Panc1 (cell line): ENCODE measurements around the gene FAR1. TPM values are rescaled to one million over a fixed set of nuclear protein-coding genes. Genes with fewer than 3 reads are reported as not detected.

Source experiments
- ATAC-seq: fragments of 200-7000 bp; cut with Tn5 transposase; 2 replicates; pipeline ENCODE4 v1.9.1; 2020; ENCODE audit warnings: mild to moderate bottlenecking, moderate library complexity
- BruUV-seq: library from RNA; stranded (reverse); fragments of 400-500 nt; replicated peaks from 2 replicates; lab custom pipeline; 2021; lab: Mats Ljungman, UMichigan
- CTCF ChIA-PET: fragments of 300-600 bp; sonication (Branson Sonifier 250); formaldehyde crosslinking; loops from one replicate; lab custom pipeline; 2022; ENCODE audit warnings: antibody characterized with exemption; lab: Charles Lee
- POLR2A ChIA-PET: fragments of 300-600 bp; sonication (Branson Sonifier 250); formaldehyde crosslinking; loops from one replicate; lab custom pipeline; 2022; ENCODE audit warnings: antibody characterized with exemption; lab: Charles Lee
- DNase-seq: peaks from one replicate; pipeline ENCODE4 v3.0.0-alpha.2; 2010; ENCODE audit warnings: low read depth, low spot score
- H3K27ac ChIP-seq: 2 replicates; pipeline ENCODE4 v1.5.1; 2011; ENCODE audit warnings: mild to moderate bottlenecking, low read length, inconsistent platforms
- H3K27me3 ChIP-seq: fragments of 200-500 bp; sonication (Bioruptor generic); 2 replicates; pipeline ENCODE4 v1.6.0; 2014; ENCODE audit warnings: low read length, inconsistent platforms; ENCODE audit not compliant: control insufficient read depth, insufficient read depth
- H3K36me3 ChIP-seq: fragments of 200-500 bp; sonication (Bioruptor generic); 2 replicates; pipeline ENCODE4 v1.5.1; 2014; ENCODE audit warnings: inconsistent platforms, mild to moderate bottlenecking, low read length, moderate library complexity; ENCODE audit not compliant: control insufficient read depth, insufficient read depth
- H3K4me1 ChIP-seq: 2 replicates; pipeline ENCODE4 v1.5.1; 2011; ENCODE audit warnings: inconsistent platforms, mild to moderate bottlenecking, low read length, moderate library complexity; ENCODE audit not compliant: control insufficient read depth, insufficient read depth
- H3K4me3 ChIP-seq, 2 experiments: 2 replicates each; pipeline ENCODE4 v1.5.1; 2011 to 2012; ENCODE audit warnings: low read depth in 2 of 2, low read length in 2 of 2, mild to moderate bottlenecking in 2 of 2, inconsistent platforms in 1 of 2, moderate library complexity in 1 of 2
- H3K9me3 ChIP-seq: fragments of 200-500 bp; sonication (Bioruptor generic); 2 replicates; pipeline ENCODE4 v1.5.1; 2014; ENCODE audit warnings: low read depth, mild to moderate bottlenecking, inconsistent platforms, low read length, moderate library complexity; ENCODE audit not compliant: control insufficient read depth, insufficient read depth
- CTCF ChIP-seq: fragments of 450-650 bp; IDR thresholded peaks from 2 replicates; pipeline ENCODE4 v1.5.1; 2017; ENCODE audit warnings: mild to moderate bottlenecking
- POLR2AphosphoS5 ChIP-seq: IDR thresholded peaks from 2 replicates; pipeline ENCODE4 v1.6.1; 2012; ENCODE audit warnings: mild to moderate bottlenecking, low read depth, low read length, moderate library complexity
- REST ChIP-seq, 2 experiments: IDR thresholded peaks; 2 replicates each; pipeline ENCODE4 v1.6.1; 2011 to 2012; ENCODE audit warnings: low read depth in 2 of 2, control low read depth in 1 of 2, low read length in 1 of 2, mild to moderate bottlenecking in 1 of 2, moderate library complexity in 1 of 2; ENCODE audit not compliant: insufficient read depth in 1 of 2
- SIN3A ChIP-seq: IDR thresholded peaks from 2 replicates; pipeline ENCODE4 v1.6.1; 2012; ENCODE audit warnings: low read depth, mild to moderate bottlenecking, low read length, moderate library complexity, borderline replicate concordance; ENCODE audit not compliant: insufficient read depth
- TCF7L2 ChIP-seq: IDR thresholded peaks from 2 replicates; pipeline ENCODE4 v1.6.1; 2011; ENCODE audit warnings: mild to moderate bottlenecking, low read depth, low read length, inconsistent platforms
- in situ Hi-C: cut with HindIII; loops from 2 replicates; pipeline ENCODE4 v1.10.0; 2016; ENCODE audit warnings: low sequenced_read_pairs, low pct_unique_long_range_greater_than_20kb
- intact Hi-C: fragments of 100-400 bp; cut with micrococcal nuclease; formaldehyde crosslinking; loops from one replicate; pipeline ENCODE4 v1.10.0; 2022; ENCODE audit not compliant: unreplicated experiment
- total RNA-seq: library from RNA; stranded (reverse); gene quantifications from one replicate; pipeline ENCODE4 v1.2.1, GENCODE V29; 2021; ENCODE audit not compliant: unreplicated experiment

FAR1 gene
- total RNA-seq, 1 experiment from 2014 or later, result 60.4 TPM

GRCh38 chr11:13771151-13771550 lies 102.7 kb downstream of the FAR1 start:
- Histone ChIP-seq H3K4me3 (no peak overlapping the region), H3K27ac (no peak overlapping the region), H3K36me3 (no peaks in the 10 kb centered on the region), H3K27me3 (0 out of 2 replicates have a peak, but pooled peaks cover 4% of the 10 kb centered on the region), H3K4me1 (no peaks in the 10 kb centered on the region), H3K9me3 (no peaks in the 10 kb centered on the region)
- in situ Hi-C loops, result no loop called here
- ATAC-seq (no peak), DNase-seq (no peak)
- BruUV-seq, result no TSS peak
- CTCF ChIA-PET, result no interaction called here
- POLR2A ChIA-PET, result no interaction called here
- no peak for TF ChIP-seq SIN3A
- TF ChIP-seq POLR2AphosphoS5, result no peak
- no peak for TF ChIP-seq CTCF
- TF ChIP-seq TCF7L2, result no peak
- no peak for TF ChIP-seq REST (IDR thresholded peaks at IDR 0.05; ENCODE audit: insufficient read depth in 1 of 2, low read depth in 2 of 2, low read length in 1 of 2)
- intact Hi-C loops, result loop anchor here (10.0 kb wide), 1 partner anchor 184 kb away; no protein-coding TSS in a partner anchor

GRCh38 chr11:13772223-13773046 lies 104.0 kb downstream of the FAR1 start:
- Histone ChIP-seq H3K4me1 (no peaks in the 10 kb centered on the region), H3K27ac (no peak overlapping the region), H3K27me3 (0 out of 2 replicates have a peak, but pooled peaks cover 4% of the 10 kb centered on the region), H3K9me3 (no peaks in the 10 kb centered on the region), H3K4me3 (no peak overlapping the region), H3K36me3 (no peaks in the 10 kb centered on the region)
- DNase-seq (peak; percentile 43), ATAC-seq (peak; percentile 74; the same call in 1 of the 2 replicates)
- ChIA-PET CTCF (interaction anchor here (0.7 to 1.1 kb wide), 3 partner anchors 14 to 475 kb away, joined by 3 read pairs; no protein-coding TSS in a partner anchor), POLR2A (interaction anchor here (0.6 kb wide), 1 partner anchor 819 kb away, joined by 3 read pairs; no protein-coding TSS in a partner anchor)
- BruUV-seq, result no TSS peak
- peak; percentile 68 for TF ChIP-seq TCF7L2
- TF ChIP-seq REST (IDR thresholded peaks at IDR 0.05; ENCODE audit: insufficient read depth in 1 of 2, low read depth in 2 of 2, low read length in 1 of 2), result no peak
- TF ChIP-seq CTCF, result peak; percentile 63
- TF ChIP-seq POLR2AphosphoS5, result no peak
- no peak for TF ChIP-seq SIN3A
- in situ Hi-C loops, result no loop called here
- intact Hi-C loops, result loop anchor here (2.0 to 10.0 kb wide), 2 partner anchors 182 to 476 kb away; no protein-coding TSS in a partner anchor
